Neutrophil (primary cell): ENCODE data around the gene PLP1.

Experiments
- H3K27ac ChIP-seq: fragments of 200-600 bp; sonication (generic); 2 replicates; pipeline ENCODE4 v1.5.1; 2016; ENCODE audit warnings: mild to moderate bottlenecking, moderate library complexity
- H3K27me3 ChIP-seq: fragments of 200-600 bp; sonication (generic); 2 replicates; pipeline ENCODE4 v1.6.0; 2016; ENCODE audit warnings: mild to moderate bottlenecking
- H3K36me3 ChIP-seq: fragments of 200-600 bp; sonication (generic); 2 replicates; pipeline ENCODE4 v1.5.1; 2017
- H3K4me1 ChIP-seq, 2 experiments: fragments of 200-600 bp in 1 of 2; sonication (generic) in 1 of 2; 1 replicate in 1 of 2; 2 replicates in 1 of 2; pipeline versions ENCODE4 v1.5.1 to v1.6.1; 2013 to 2016; ENCODE audit warnings: low read depth in 1 of 2, low read length in 1 of 2, mild to moderate bottlenecking in 1 of 2, moderate library complexity in 1 of 2; ENCODE audit not compliant: control insufficient read depth in 1 of 2, insufficient read depth in 1 of 2
- H3K4me3 ChIP-seq, 2 experiments: fragments of 200-600 bp in 1 of 2; sonication (generic) in 1 of 2; 1 replicate in 1 of 2; 2 replicates in 1 of 2; pipeline ENCODE4 v1.5.1; 2013 to 2016; ENCODE audit warnings: low read depth in 1 of 2, low read length in 1 of 2, mild to moderate bottlenecking in 1 of 2, moderate library complexity in 1 of 2
- H3K9me3 ChIP-seq: fragments of 200-600 bp; sonication (generic); 2 replicates; pipeline ENCODE4 v1.5.1; 2016
- CTCF ChIP-seq: fragments of 200-600 bp; sonication (generic); IDR thresholded peaks from 2 replicates; pipeline ENCODE4 v1.5.1; 2016; ENCODE audit warnings: antibody characterized with exemption

PLP1 gene

GRCh38 chrX:103831342-103831802 lies 54.7 kb downstream of the PLP1 start:
- Histone ChIP-seq H3K9me3 (no peaks in the 10 kb centered on the region), H3K4me3 (peak overlapping the region; percentile 24 to 35), H3K27ac (no peak overlapping the region), H3K27me3 (peaks cover 23% of the 10 kb centered on the region), H3K4me1 (peaks cover 3 to 5% of the 10 kb centered on the region in 2 experiments), H3K36me3 (no peaks in the 10 kb centered on the region)
- TF ChIP-seq CTCF, result no peak

- Histone ChIP-seq H3K4me1 (peaks cover 3 to 5% of the 10 kb centered on the region in 2 experiments), H3K27ac (no peak within 1 kb of the TSS), H3K9me3 (no peaks in the 10 kb centered on the region), H3K4me3 (peak within 1 kb of the TSS; percentile 24 to 35), H3K27me3 (peaks cover 23% of the 10 kb centered on the region), H3K36me3 (no peaks in the 10 kb centered on the region)
- TF ChIP-seq CTCF, result no peak
Measured at GRCh38 chrX:103831803-103832544, 55.3 kb downstream of the PLP1 start, which contains the start of gene RAB9B. Gene RAB9B, minus strand, starts transcription at chrX:103832257. Its CDS starts 6,473 bp downstream, at chrX:103825784.

GRCh38 chrX:103839404-103839803 lies 62.8 kb downstream of the PLP1 start:
- no peaks in the 10 kb centered on the region for H3K36me3 ChIP-seq
- H3K9me3 ChIP-seq, result no peaks in the 10 kb centered on the region
- H3K27ac ChIP-seq, result no peak overlapping the region
- TF ChIP-seq CTCF, result no peak
- no peak overlapping the region for H3K4me3 ChIP-seq
- no peaks in the 10 kb centered on the region for H3K27me3 ChIP-seq
- no peaks in the 10 kb centered on the region for H3K4me1 ChIP-seq
